ENCODE measurements around the gene FEM1C. TPM values are rescaled to one million over a fixed set of nuclear protein-coding genes. Genes with fewer than 3 reads are reported as not detected.

FEM1C gene
- polyA plus RNA-seq, 1 experiment = 14.1 TPM

GRCh38 chr5:115472271-115473025 is 72.1 kb downstream of the FEM1C start:
- ChIA-PET CTCF (interaction anchor here (1.6 kb wide), 1 partner anchor 20 kb away, joined by 3 read pairs; no protein-coding TSS in a partner anchor), POLR2A (interaction anchor here (1.1 kb wide), 1 partner anchor 11 kb away, joined by 3 read pairs; no protein-coding TSS in a partner anchor)
- no peak for DNase-seq (ENCODE audit: low read depth, low spot score)
- Histone ChIP-seq H3K9me3 (ENCODE audit: control insufficient read depth, insufficient read depth, low read length) (no peaks in the 10 kb centered on the region), H3K4me3 (ENCODE audit: low read depth, low read length) (no peak overlapping the region), H3K27ac (ENCODE audit: low read depth, low read length) (no peak overlapping the region), H3K27me3 (ENCODE audit: control insufficient read depth, insufficient read depth, low read length) (no peaks in the 10 kb centered on the region)
- TF ChIP-seq CTCF (IDR thresholded peaks at IDR 0.05; ENCODE audit: low read depth, low read length) = no peak

- H3K27me3 ChIP-seq (ENCODE audit: control insufficient read depth, insufficient read depth, low read length) = no peaks in the 10 kb centered on the region
- TF ChIP-seq CTCF (IDR thresholded peaks at IDR 0.05; ENCODE audit: low read depth, low read length) = no peak
- no peak overlapping the region for H3K4me3 ChIP-seq (ENCODE audit: low read depth, low read length)
- POLR2A ChIA-PET = interaction anchor here (1.1 kb wide), 1 partner anchor 10 kb away, joined by 3 read pairs; no protein-coding TSS in a partner anchor
- H3K27ac ChIP-seq (ENCODE audit: low read depth, low read length) = no peak overlapping the region
- CTCF ChIA-PET = interaction anchor here (1.6 to 2.0 kb wide), 2 partner anchors 19 to 162 kb away, joined by 3 to 4 read pairs; no protein-coding TSS in a partner anchor
- no peaks in the 10 kb centered on the region for H3K9me3 ChIP-seq (ENCODE audit: control insufficient read depth, insufficient read depth, low read length)
- DNase-seq (ENCODE audit: low read depth, low spot score) = no peak
Measured at GRCh38 chr5:115471345-115472063, 73.1 kb downstream of the FEM1C start.

- no peak overlapping the region for H3K4me3 ChIP-seq (ENCODE audit: low read depth, low read length)
- POLR2A ChIA-PET = no interaction called here
- CTCF ChIA-PET = interaction anchor here (2.0 kb wide), 1 partner anchor 161 kb away, joined by 4 read pairs; no protein-coding TSS in a partner anchor
- H3K27me3 ChIP-seq (ENCODE audit: control insufficient read depth, insufficient read depth, low read length) = no peaks in the 10 kb centered on the region
- TF ChIP-seq CTCF (IDR thresholded peaks at IDR 0.05; ENCODE audit: low read depth, low read length) = no peak
- H3K27ac ChIP-seq (ENCODE audit: low read depth, low read length) = no peak overlapping the region
- no peak for DNase-seq (ENCODE audit: low read depth, low spot score)
- no peaks in the 10 kb centered on the region for H3K9me3 ChIP-seq (ENCODE audit: control insufficient read depth, insufficient read depth, low read length)
Measured at GRCh38 chr5:115470921-115471320, 73.7 kb downstream of the FEM1C start.

Small RNA genes within 50 kb of the gene (small RNA-seq; reads per million reads assigned to genes)
- gene AC008628.1 (ENCODE audit: insufficient read length, low read depth) (not detected), gene AC008628.2 (ENCODE audit: insufficient read length, low read depth) (not detected)

Other genes starting within 250 kb of the FEM1C start
- 2.4 and 4.7 TPM in 2 replicates for gene CCDC112, start 248.1 kb downstream of the FEM1C start, polyA plus RNA-seq (2011; rRNA removed)
- gene TICAM2, start 57.7 kb upstream of the FEM1C start, polyA plus RNA-seq (2011; rRNA removed) = 2.3 and 4.3 TPM in 2 replicates
- gene TMED7, start 81.3 kb upstream of the FEM1C start, polyA plus RNA-seq (2011; rRNA removed) = 74.2 and 110 TPM in 2 replicates